ENCODE results near the gene PI4K2A.
"Not testable (repeated sequence)": the region's sequence is repeated elsewhere in the genome, so short reads cannot be mapped to it uniquely, and the experiment has no call there.

The PI4K2A gene

DNA sequence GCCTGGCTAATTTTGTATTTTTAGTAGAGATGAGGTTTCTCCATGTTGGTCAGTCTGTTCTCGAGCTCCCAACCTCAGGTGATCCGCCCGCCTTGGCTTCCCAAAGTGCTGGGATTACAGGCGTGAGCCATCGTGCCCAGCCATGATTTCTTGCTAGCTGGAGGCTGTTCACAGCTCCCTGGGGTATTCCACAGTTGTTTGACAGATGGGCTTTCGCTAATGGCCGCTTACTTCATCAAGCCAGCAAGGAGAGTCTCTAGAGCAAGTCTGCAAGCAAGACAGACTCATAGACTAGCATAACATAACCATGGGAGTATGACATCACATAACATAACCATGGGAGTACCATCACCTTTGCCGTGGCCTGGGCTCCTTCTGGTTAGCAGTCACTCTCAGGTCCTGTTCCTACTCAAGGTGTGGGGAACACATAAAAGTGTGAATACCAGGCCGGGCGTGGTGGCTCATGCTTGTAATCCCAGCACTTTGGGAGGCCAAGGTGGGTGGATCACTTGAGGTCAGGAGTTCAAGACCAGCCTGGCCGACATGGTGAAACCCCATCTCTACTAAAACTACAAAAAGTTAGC lies 57.7 kb downstream of the PI4K2A start:
- not testable (repeated sequence) for H3K4me2 ChIP-seq (ENCODE audit: low read length); H3K4me3 ChIP-seq (ENCODE audit: low read length); H3K36me3 ChIP-seq (ENCODE audit: insufficient read depth, low read length); H3K9me3 ChIP-seq (replicated peaks; ENCODE audit: low read length); H3K4me1 ChIP-seq (ENCODE audit: control insufficient read depth, insufficient read depth, low read length); H3K9ac ChIP-seq (ENCODE audit: low read depth, low read length); H3K27me3 ChIP-seq (ENCODE audit: control insufficient read depth, insufficient read depth, low read length)

GRCh38 chr10:97701438-97702069 lies 61.1 kb downstream of the PI4K2A start:
- no peak overlapping the region for H3K4me3 ChIP-seq (ENCODE audit: low read length)

DNA sequence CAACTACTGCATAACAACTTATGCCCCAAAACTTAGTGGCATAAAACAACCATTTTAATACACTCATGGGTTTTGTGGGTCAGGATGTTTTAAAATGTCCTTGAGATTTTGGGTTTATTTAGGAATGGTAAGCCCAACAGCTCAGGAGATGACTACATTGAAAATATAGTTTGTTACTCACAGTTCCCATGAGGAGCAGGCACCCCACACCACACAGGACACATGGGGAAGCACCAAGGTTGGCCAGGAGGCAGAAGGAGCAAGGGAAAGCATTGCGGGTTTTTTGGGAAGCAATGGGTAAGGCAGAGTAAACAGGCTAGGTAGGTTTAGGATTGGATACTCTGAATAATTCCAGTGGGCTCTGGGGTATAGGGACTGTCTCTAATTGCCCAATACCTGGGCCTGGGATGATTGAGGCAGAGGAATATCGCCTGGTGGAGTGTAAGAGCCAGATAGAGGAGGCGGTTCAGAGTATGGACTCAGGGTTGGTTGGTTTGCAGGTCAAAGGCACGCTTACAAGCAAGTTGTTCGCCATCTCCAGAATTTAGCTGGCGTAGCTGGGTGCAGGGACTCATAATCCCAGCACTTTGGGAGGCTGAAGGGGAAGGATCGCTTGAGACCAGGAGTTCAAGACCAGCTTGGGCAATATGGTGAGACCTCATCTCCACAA lies 63.1 kb downstream of the PI4K2A start:
- Histone ChIP-seq H3K27me3 (ENCODE audit: control insufficient read depth, insufficient read depth, low read length) (no peaks in the 10 kb centered on the region), H3K4me2 (ENCODE audit: low read length) (no peak overlapping the region), H3K4me3 (ENCODE audit: low read length) (no peak overlapping the region), H3K9me3 (replicated peaks; ENCODE audit: low read length) (no peaks in the 10 kb centered on the region), H3K36me3 (ENCODE audit: insufficient read depth, low read length) (no peaks in the 10 kb centered on the region), H3K4me1 (ENCODE audit: control insufficient read depth, insufficient read depth, low read length) (no peaks in the 10 kb centered on the region), H3K9ac (ENCODE audit: low read depth, low read length) (no peak overlapping the region)

More at GRCh38 chr10:97701438-97702069, 61.1 kb downstream of the PI4K2A start:
- Histone ChIP-seq H3K9me3 (replicated peaks; ENCODE audit: low read length) (no peaks in the 10 kb centered on the region), H3K9ac (ENCODE audit: low read depth, low read length) (no peak overlapping the region), H3K27me3 (ENCODE audit: control insufficient read depth, insufficient read depth, low read length) (no peaks in the 10 kb centered on the region), H3K4me1 (ENCODE audit: control insufficient read depth, insufficient read depth, low read length) (no peaks in the 10 kb centered on the region), H3K36me3 (ENCODE audit: insufficient read depth, low read length) (no peaks in the 10 kb centered on the region), H3K4me2 (ENCODE audit: low read length) (no peak overlapping the region)

DNA sequence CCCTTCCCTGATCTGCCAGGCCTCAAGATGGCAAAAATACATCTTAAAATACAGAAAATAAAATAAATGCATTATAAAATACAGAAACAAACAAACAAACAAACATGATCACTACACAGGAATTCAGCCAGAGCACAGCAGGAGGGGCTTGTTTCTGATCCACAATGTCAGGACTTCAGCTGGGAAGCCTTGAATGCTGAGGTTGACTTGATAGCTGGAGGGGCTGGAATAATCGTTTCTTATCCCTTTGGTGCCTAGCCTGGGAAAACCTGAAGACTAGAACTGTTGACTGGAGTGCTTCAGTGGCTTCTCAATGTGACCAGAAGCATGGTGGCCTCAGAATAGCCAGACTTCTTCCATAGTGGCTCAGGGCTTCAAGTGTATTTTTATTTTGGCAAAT lies 63.9 kb downstream of the PI4K2A start:
- Histone ChIP-seq H3K9me3 (replicated peaks; ENCODE audit: low read length) (no peaks in the 10 kb centered on the region), H3K36me3 (ENCODE audit: insufficient read depth, low read length) (no peaks in the 10 kb centered on the region), H3K4me3 (ENCODE audit: low read length) (no peak overlapping the region)

DNA sequence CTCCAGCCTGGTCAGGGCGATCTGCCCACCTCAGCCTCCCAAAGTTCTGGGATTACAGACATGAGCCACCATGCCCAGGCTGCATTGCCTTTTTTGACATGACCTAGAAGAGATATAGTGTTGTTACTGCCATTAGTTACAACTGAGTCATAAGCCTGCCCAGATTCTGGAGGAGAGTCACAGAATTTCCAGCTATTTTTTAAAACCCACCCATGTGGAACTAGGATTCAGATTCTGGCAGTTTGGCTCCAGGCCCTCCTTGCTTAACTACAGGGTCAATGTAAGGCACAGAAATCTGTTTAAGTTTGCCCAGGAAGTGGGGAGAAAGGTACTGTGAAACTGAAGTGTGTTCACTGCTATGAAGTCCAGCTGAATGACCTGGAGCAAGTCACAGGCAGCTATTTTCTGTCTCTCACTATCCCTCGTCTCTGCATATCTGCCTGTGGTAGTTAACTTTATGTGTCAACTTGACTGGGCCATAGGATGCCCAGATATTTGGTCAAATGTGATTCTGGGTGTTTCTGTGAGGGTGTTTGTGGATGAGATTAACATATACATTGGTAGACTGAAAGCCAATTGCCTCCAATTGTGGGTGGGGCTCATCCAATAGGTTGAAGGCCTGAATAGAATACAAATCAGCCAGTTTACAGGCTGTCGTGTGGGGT lies 64.7 kb downstream of the PI4K2A start:
- no peak overlapping the region for H3K4me2 ChIP-seq (ENCODE audit: low read length)
- H3K27me3 ChIP-seq (ENCODE audit: control insufficient read depth, insufficient read depth, low read length), result no peaks in the 10 kb centered on the region
- no peak overlapping the region for H3K4me3 ChIP-seq (ENCODE audit: low read length)
- H3K9me3 ChIP-seq (replicated peaks; ENCODE audit: low read length), result no peaks in the 10 kb centered on the region
- H3K9ac ChIP-seq (ENCODE audit: low read depth, low read length), result no peak overlapping the region
- H3K4me1 ChIP-seq (ENCODE audit: control insufficient read depth, insufficient read depth, low read length), result peaks cover 10% of the 10 kb centered on the region
- H3K36me3 ChIP-seq (ENCODE audit: insufficient read depth, low read length), result no peaks in the 10 kb centered on the region

More for the DNA sequence above, 63.9 kb downstream of the PI4K2A start:
- no peaks in the 10 kb centered on the region for H3K27me3 ChIP-seq (ENCODE audit: control insufficient read depth, insufficient read depth, low read length)
- no peak overlapping the region for H3K9ac ChIP-seq (ENCODE audit: low read depth, low read length)
- H3K4me1 ChIP-seq (ENCODE audit: control insufficient read depth, insufficient read depth, low read length), result peaks cover 5% of the 10 kb centered on the region
- H3K4me2 ChIP-seq (ENCODE audit: low read length), result no peak overlapping the region

DNA sequence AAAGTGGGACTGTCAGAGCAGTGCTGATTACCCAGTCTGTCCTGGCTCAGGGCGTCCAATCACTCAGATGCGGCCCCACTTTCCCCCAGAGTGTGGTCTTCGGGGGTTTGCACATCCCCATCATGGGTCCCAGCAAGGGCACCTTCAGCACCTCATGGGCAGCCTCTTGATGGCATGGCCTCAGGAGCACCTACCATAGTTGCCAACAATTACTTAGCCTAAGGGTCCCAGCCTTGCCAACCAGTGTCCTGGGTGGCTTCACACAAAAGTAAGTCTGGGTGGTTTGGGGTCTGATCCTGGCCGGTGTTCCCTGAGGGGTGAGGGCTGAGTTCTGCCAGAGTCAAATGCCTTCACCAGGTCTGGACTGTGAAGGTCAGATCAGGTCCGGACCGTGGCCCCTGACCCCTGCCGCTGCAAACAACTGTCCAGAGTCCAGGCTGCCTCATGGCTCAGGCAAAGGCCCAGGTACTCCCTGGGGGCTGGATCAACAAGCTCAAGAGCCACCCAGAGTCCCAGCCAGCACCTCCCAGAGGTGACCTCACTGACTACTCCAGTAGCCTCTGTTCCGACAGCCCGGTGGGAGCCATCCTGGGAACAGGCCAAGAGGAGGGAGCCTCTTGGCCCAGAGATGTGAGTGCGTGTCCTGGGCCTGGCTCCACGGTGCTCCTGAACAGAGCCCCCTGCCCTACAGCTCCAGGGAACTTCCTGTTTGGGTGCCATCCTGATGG lies 66.8 kb downstream of the PI4K2A start:
- Histone ChIP-seq H3K4me3 (ENCODE audit: low read length) (no peak overlapping the region), H3K4me1 (ENCODE audit: control insufficient read depth, insufficient read depth, low read length) (peaks cover 10% of the 10 kb centered on the region), H3K4me2 (ENCODE audit: low read length) (no peak overlapping the region), H3K27me3 (ENCODE audit: control insufficient read depth, insufficient read depth, low read length) (no peaks in the 10 kb centered on the region), H3K9ac (ENCODE audit: low read depth, low read length) (no peak overlapping the region), H3K9me3 (replicated peaks; ENCODE audit: low read length) (no peaks in the 10 kb centered on the region), H3K36me3 (ENCODE audit: insufficient read depth, low read length) (no peaks in the 10 kb centered on the region)

DNA sequence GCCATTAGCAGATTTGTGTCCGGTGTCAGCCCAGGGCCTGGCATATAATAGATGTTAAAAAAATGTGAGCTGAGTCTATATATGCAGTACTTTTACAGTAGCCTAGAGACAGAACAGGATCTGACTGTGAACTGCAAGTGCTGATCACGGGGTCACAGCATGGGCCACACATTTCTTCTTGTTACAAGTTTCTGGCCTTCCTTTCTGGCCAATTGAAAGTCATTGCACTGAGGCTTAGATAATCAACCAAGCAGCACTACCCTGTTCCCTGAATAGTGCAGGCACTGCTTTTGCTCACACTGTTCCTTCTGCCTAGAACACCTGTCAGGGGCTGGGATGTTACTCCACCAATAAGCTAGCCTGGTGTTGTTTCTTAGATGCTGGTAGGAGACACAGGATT lies 67.7 kb downstream of the PI4K2A start:
- Histone ChIP-seq H3K4me2 (ENCODE audit: low read length) (no peak overlapping the region), H3K27me3 (ENCODE audit: control insufficient read depth, insufficient read depth, low read length) (no peaks in the 10 kb centered on the region), H3K4me1 (ENCODE audit: control insufficient read depth, insufficient read depth, low read length) (peaks cover 16% of the 10 kb centered on the region), H3K36me3 (ENCODE audit: insufficient read depth, low read length) (no peaks in the 10 kb centered on the region), H3K4me3 (ENCODE audit: low read length) (no peak overlapping the region), H3K9ac (ENCODE audit: low read depth, low read length) (no peak overlapping the region), H3K9me3 (replicated peaks; ENCODE audit: low read length) (no peaks in the 10 kb centered on the region)

DNA sequence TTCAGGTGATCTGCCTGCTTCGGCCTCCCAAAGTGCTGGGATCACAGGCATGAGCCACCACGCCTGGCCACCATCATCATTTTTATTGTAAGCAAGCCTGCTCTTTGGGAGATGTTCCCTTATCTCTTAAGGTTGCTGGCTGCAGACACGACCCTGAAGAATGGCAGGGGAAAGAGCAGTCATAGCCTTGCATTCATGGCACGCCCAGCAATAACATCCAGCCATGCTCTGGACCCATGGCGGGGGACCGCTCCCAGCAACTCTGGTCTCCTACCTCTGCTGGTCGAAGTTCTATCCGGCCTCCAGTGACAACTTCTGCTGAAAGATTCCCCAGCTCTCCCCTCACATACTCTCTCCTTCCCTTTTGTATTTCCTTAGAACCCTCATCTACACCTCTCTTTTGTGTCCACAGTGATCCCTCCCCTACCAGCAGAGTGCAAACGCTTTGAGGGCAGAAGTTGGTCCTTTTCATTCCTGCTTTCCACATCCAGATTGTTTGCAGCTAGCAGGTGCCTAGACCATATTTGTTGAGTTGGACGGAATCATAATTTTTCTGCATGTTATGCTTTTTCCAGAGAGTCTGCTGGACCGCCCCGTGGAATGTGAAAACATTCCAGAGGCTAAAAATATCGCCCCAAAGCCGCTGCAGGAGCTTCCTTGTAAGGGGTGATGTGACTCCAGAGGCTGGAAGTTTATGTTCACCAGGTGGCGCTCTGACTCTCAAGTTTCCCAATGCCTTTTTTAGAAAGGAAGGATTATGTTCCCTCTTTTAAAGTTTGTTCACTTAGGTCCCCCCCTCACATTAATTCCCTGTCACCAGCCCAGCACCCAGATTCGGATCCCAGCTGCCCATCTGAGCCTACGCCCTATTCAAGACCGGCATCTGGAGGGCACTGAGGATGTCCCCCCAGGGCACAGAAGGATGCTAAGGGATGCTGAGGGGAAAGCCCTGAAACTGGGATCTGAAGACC lies 68.8 kb downstream of the PI4K2A start:
- no peaks in the 10 kb centered on the region for H3K27me3 ChIP-seq (ENCODE audit: control insufficient read depth, insufficient read depth, low read length)
- no peak overlapping the region for H3K9ac ChIP-seq (ENCODE audit: low read depth, low read length)
- no peak overlapping the region for H3K4me3 ChIP-seq (ENCODE audit: low read length)
- peaks cover 18% of the 10 kb centered on the region for H3K4me1 ChIP-seq (ENCODE audit: control insufficient read depth, insufficient read depth, low read length)
- no peaks in the 10 kb centered on the region for H3K9me3 ChIP-seq (replicated peaks; ENCODE audit: low read length)
- H3K36me3 ChIP-seq (ENCODE audit: insufficient read depth, low read length), result no peaks in the 10 kb centered on the region
- peak overlapping the region; percentile 11 for H3K4me2 ChIP-seq (ENCODE audit: low read length)

DNA sequence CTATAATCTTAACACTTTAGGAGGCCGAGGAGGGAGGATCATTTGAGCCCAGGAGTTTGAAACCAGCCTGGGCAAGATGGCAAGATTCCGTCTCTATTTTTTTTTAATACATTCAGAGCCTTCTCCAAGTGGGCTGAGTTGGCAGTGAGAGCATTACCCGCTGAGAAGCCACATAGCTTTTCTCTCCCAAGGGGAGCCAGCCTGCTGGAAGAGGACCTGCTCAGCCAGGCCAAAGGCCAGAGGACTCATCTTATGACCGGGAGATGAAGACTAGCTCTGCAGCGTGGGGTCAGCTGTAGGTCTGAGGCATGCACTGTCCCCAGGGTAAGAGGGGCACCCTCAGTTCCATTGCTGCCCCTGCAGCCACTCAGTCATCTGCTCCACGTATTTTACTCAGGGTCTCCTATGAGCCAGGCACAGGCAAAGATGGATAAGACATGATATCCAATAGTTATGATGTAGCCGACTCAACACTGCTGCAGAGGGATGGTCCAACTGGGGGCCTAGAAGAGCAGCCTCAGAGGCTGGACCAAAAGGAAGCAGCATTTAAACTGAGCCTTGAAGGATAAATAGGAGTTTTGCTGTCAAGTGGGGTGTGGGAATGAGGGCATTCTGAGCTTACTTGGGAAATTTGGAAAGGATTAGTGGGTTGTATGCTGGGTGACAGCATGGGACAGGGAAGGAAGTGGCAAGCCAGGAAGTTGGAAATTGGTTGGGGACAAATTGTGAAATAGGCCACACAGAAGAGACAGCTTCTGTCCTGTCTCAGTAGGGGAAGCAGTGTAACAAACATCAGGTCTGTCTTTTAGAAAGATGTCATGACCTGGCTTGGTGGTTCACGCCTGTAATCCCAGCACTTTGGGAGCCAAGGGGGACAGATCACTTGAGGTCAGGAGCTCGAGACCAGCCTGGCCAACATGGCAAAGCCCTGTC lies 71.4 kb downstream of the PI4K2A start:
- no peak overlapping the region for H3K9ac ChIP-seq (ENCODE audit: low read depth, low read length)
- peaks cover 35% of the 10 kb centered on the region for H3K4me1 ChIP-seq (ENCODE audit: control insufficient read depth, insufficient read depth, low read length)
- H3K4me3 ChIP-seq (ENCODE audit: low read length), result no peak overlapping the region
- no peaks in the 10 kb centered on the region for H3K27me3 ChIP-seq (ENCODE audit: control insufficient read depth, insufficient read depth, low read length)
- no peaks in the 10 kb centered on the region for H3K9me3 ChIP-seq (replicated peaks; ENCODE audit: low read length)
- no peak overlapping the region for H3K4me2 ChIP-seq (ENCODE audit: low read length)
- peaks cover 9% of the 10 kb centered on the region for H3K36me3 ChIP-seq (ENCODE audit: insufficient read depth, low read length)

DNA sequence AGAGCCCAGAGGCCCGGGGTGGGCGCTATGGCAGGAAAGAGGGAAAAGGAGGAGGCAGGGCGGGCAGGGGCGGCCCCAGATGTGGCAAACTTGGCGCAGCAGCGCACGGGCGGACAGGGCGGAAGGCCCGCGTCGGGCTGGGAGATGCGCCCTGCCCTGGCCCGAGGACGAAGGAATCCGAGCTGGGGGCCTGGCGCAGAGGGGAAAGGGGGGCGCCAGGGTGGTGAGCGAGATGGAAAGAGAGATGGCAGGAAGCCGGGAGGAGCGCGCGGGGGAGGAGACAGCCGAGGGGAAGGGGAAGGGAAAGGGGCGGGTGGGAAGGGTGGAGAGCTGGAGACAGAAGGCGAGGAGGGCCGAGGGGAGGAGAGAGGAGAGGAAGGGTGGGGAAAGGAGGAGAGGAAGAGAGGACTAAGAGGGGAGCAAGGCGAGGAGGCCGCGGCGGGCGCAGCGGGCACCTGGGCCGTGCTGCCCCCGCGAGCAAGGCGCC lies 72.9 kb downstream of the PI4K2A start, which contains the start of gene MARVELD1:
TSS of gene MARVELD1 (plus strand) at position 392 of the 487 bp plus-strand sequence. CDS start 147 bp downstream, outside the sequence.
- H3K4me2 ChIP-seq (ENCODE audit: low read length), result peak within 1 kb of the TSS; percentile 97
- no peaks in the 10 kb centered on the region for H3K9me3 ChIP-seq (replicated peaks; ENCODE audit: low read length)
- peak within 1 kb of the TSS; percentile 75 for H3K4me3 ChIP-seq (ENCODE audit: low read length)
- H3K9ac ChIP-seq (ENCODE audit: low read depth, low read length), result peak within 1 kb of the TSS; percentile 93
- peaks cover 46% of the 10 kb centered on the region for H3K4me1 ChIP-seq (ENCODE audit: control insufficient read depth, insufficient read depth, low read length)
- peaks cover 24% of the 10 kb centered on the region for H3K36me3 ChIP-seq (ENCODE audit: insufficient read depth, low read length)
- H3K27me3 ChIP-seq (ENCODE audit: control insufficient read depth, insufficient read depth, low read length), result no peaks in the 10 kb centered on the region

All from skeletal muscle satellite cell (primary cell).